H1 (cell line): ENCODE data around the gene EFCAB10. TPM values are rescaled to one million over a fixed set of nuclear protein-coding genes. Genes with fewer than 3 reads are reported as not detected.

Experiments used
- CTCF ChIA-PET: fragments of 300-600 bp; sonication (Branson Sonifier 250); formaldehyde crosslinking; loops from one replicate; lab custom pipeline; 2021; ENCODE audit not compliant: partially characterized antibody; lab: Charles Lee
- POLR2A ChIA-PET: fragments of 300-600 bp; sonication (Branson Sonifier 250); formaldehyde crosslinking; loops from one replicate; lab custom pipeline; 2021; ENCODE audit warnings: inconsistent platforms; ENCODE audit not compliant: partially characterized antibody; lab: Charles Lee
- DNase-seq, 2 experiments: peaks; one replicate each; pipeline versions ENCODE4 v3.0.0 to v3.0.0-alpha.2; 2010 to 2022; ENCODE audit warnings: low spot score in 2 of 2, low read depth in 1 of 2, mixed read lengths in 1 of 2
- FAIRE-seq: peaks from 2 replicates; lab custom pipeline; 2011; peaks lifted over from hg19 to GRCh38; lab: Jason Lieb, UNC
- H2AFZ ChIP-seq: 2 replicates; pipeline ENCODE4 v1.8.1; 2012; ENCODE audit warnings: low read length, inconsistent platforms
- H2AK5ac ChIP-seq: 2 replicates; pipeline ENCODE4 v1.6.1; 2013; ENCODE audit warnings: low read depth, low read length
- H2BK120ac ChIP-seq: replicated peaks from 2 replicates; pipeline ENCODE3; 2013; ENCODE audit warnings: low read depth, low read length, inconsistent platforms
- H2BK12ac ChIP-seq: 2 replicates; pipeline ENCODE4 v1.6.1; 2013; ENCODE audit warnings: low read depth, low read length
- H2BK15ac ChIP-seq: 2 replicates; pipeline ENCODE4 v1.6.1; 2013; ENCODE audit warnings: low read length
- H2BK20ac ChIP-seq: 2 replicates; pipeline ENCODE4 v1.6.1; 2013; ENCODE audit warnings: low read length
- H2BK5ac ChIP-seq: 2 replicates; pipeline ENCODE4 v1.6.1; 2013; ENCODE audit warnings: low read depth, low read length
- H3K14ac ChIP-seq: 2 replicates; pipeline ENCODE4 v1.6.1; 2013; ENCODE audit warnings: inconsistent platforms; ENCODE audit not compliant: insufficient read length
- H3K18ac ChIP-seq: 2 replicates; pipeline ENCODE4 v1.6.1; 2013; ENCODE audit warnings: low read length; ENCODE audit errors: extremely low read depth
- H3K23ac ChIP-seq: 2 replicates; pipeline ENCODE4 v1.6.1; 2013; ENCODE audit warnings: inconsistent platforms; ENCODE audit not compliant: insufficient read length
- H3K23me2 ChIP-seq: 2 replicates; pipeline ENCODE4 v1.6.1; 2013; ENCODE audit warnings: low read depth, low read length
- H3K27ac ChIP-seq: 2 replicates; pipeline ENCODE4 v1.6.1; 2011; ENCODE audit warnings: low read depth, low read length, inconsistent platforms
- H3K27me3 ChIP-seq, 4 experiments: replicated peaks in 1 of 4; 1 replicate in 1 of 4; 2 replicates in 3 of 4; pipeline versions ENCODE4 v1.6.1 to v1.8.1; 2011 to 2013; ENCODE audit warnings: low read length in 3 of 4, mild to moderate bottlenecking in 3 of 4, inconsistent platforms in 2 of 4, mixed read lengths in 2 of 4, moderate library complexity in 1 of 4; ENCODE audit not compliant: control insufficient read depth in 3 of 4, insufficient read depth in 3 of 4; ENCODE audit errors: extremely low read depth in 1 of 4
- H3K36me3 ChIP-seq, 4 experiments: 2 replicates each; pipeline versions ENCODE4 v1.6.1 to v1.8.1; 2011 to 2013; ENCODE audit warnings: mild to moderate bottlenecking in 4 of 4, low read length in 3 of 4, moderate library complexity in 2 of 4, control low read depth in 1 of 4, inconsistent platforms in 1 of 4; ENCODE audit not compliant: insufficient read depth in 4 of 4, control insufficient read depth in 2 of 4
- H3K4ac ChIP-seq: replicated peaks from 2 replicates; pipeline ENCODE3; 2013; ENCODE audit warnings: low read length, low read depth, mixed read lengths, inconsistent platforms; ENCODE audit not compliant: insufficient read length
- H3K4me1 ChIP-seq, 4 experiments: replicated peaks in 1 of 4; 1 replicate in 1 of 4; 2 replicates in 3 of 4; pipeline versions ENCODE4 v1.6.1 to v1.8.1; 2011 to 2013; ENCODE audit warnings: low read length in 3 of 4, inconsistent platforms in 2 of 4, mixed read lengths in 1 of 4; ENCODE audit not compliant: insufficient read depth in 4 of 4, control insufficient read depth in 3 of 4
- H3K4me2 ChIP-seq, 2 experiments: 2 replicates each; pipeline versions ENCODE4 v1.6.1 to v1.8.1; 2011 to 2013; ENCODE audit warnings: low read depth in 2 of 2, low read length in 2 of 2, control low read depth in 1 of 2, inconsistent platforms in 1 of 2, mild to moderate bottlenecking in 1 of 2; ENCODE audit not compliant: insufficient read depth in 1 of 2
- H3K4me3 ChIP-seq, 4 experiments: fragments of 200-600, 300-600 bp in 1 of 4; sonication (generic), shearing (Covaris generic), sonication (Bioruptor Twin) in 1 of 4; 2 replicates each; pipeline versions ENCODE4 v1.5.1 to v1.8.1; 2011 to 2016; ENCODE audit warnings: low read length in 4 of 4, low read depth in 3 of 4, control low read depth in 2 of 4, inconsistent platforms in 2 of 4, mild to moderate bottlenecking in 2 of 4, mixed read lengths in 1 of 4, moderate library complexity in 1 of 4; ENCODE audit not compliant: insufficient read depth in 2 of 4; ENCODE audit errors: extremely low read depth in 1 of 4
- H3K56ac ChIP-seq: replicated peaks from 2 replicates; pipeline ENCODE3; 2013; ENCODE audit warnings: low read depth, mild to moderate bottlenecking, mixed read lengths, low read length, inconsistent platforms; ENCODE audit not compliant: insufficient read length
- H3K79me1 ChIP-seq: 2 replicates; pipeline ENCODE4 v1.6.1; 2013; ENCODE audit warnings: low read depth, low read length, control low read depth
- H3K79me2 ChIP-seq, 2 experiments: 2 replicates each; pipeline versions ENCODE4 v1.6.1 to v1.8.1; 2012 to 2013; ENCODE audit warnings: low read length in 2 of 2, mild to moderate bottlenecking in 2 of 2, inconsistent platforms in 1 of 2; ENCODE audit not compliant: insufficient read depth in 2 of 2, control insufficient read depth in 1 of 2
- H3K9ac ChIP-seq, 4 experiments: replicated peaks in 1 of 4; 1 replicate in 1 of 4; 2 replicates in 3 of 4; pipeline versions ENCODE4 v1.6.1 to v1.8.1; 2011 to 2013; ENCODE audit warnings: low read depth in 3 of 4, low read length in 3 of 4, control low read depth in 2 of 4, mild to moderate bottlenecking in 2 of 4, moderate library complexity in 2 of 4, inconsistent platforms in 1 of 4; ENCODE audit errors: extremely low read depth in 1 of 4
- H3K9me3 ChIP-seq, 2 experiments: 2 replicates each; pipeline versions ENCODE4 v1.6.1 to v1.8.1; 2012 to 2013; ENCODE audit warnings: mild to moderate bottlenecking in 2 of 2, moderate library complexity in 2 of 2, control low read depth in 1 of 2, inconsistent platforms in 1 of 2, low read depth in 1 of 2, low read length in 1 of 2, mixed read lengths in 1 of 2; ENCODE audit not compliant: insufficient read depth in 2 of 2
- H4K20me1 ChIP-seq, 2 experiments: replicated peaks in 1 of 2; 2 replicates each; pipeline versions ENCODE3 to v1.8.1; 2011 to 2013; ENCODE audit warnings: inconsistent platforms in 2 of 2, low read length in 2 of 2, mild to moderate bottlenecking in 1 of 2; ENCODE audit not compliant: insufficient read depth in 2 of 2, control insufficient read depth in 1 of 2
- H4K5ac ChIP-seq: 2 replicates; pipeline ENCODE4 v1.6.1; 2013; ENCODE audit warnings: low read length, low read depth, mixed read lengths, inconsistent platforms; ENCODE audit not compliant: insufficient read length
- H4K8ac ChIP-seq: 2 replicates; pipeline ENCODE4 v1.8.0; 2013; ENCODE audit warnings: mild to moderate bottlenecking, moderate library complexity, low read length, inconsistent platforms; ENCODE audit not compliant: insufficient read depth; ENCODE audit errors: extremely low read depth
- H4K91ac ChIP-seq: replicated peaks from 2 replicates; pipeline ENCODE3; 2013; ENCODE audit warnings: low read length, mixed read lengths, inconsistent platforms; ENCODE audit not compliant: insufficient read length
- CEBPB ChIP-seq: IDR thresholded peaks from 2 replicates; pipeline ENCODE4 v1.6.1; 2012; ENCODE audit warnings: low read depth, low read length
- CHD2 ChIP-seq: IDR thresholded peaks from 2 replicates; pipeline ENCODE4 v1.6.1; 2012; ENCODE audit warnings: low read length, improper control_type of control experiment
- CTBP2 ChIP-seq: IDR thresholded peaks from 2 replicates; pipeline ENCODE4 v1.7.0; 2011; ENCODE audit warnings: borderline replicate concordance, mild to moderate bottlenecking, moderate library complexity, mixed read lengths, low read length; ENCODE audit not compliant: insufficient read depth, insufficient read length
- KDM4A ChIP-seq: IDR thresholded peaks from one replicate; pipeline ENCODE4 v1.7.1; 2012; ENCODE audit warnings: low read depth, mild to moderate bottlenecking, moderate library complexity, low read length, inconsistent platforms; ENCODE audit not compliant: severe bottlenecking
- RFX5 ChIP-seq: IDR thresholded peaks from 2 replicates; pipeline ENCODE4 v1.6.1; 2011; ENCODE audit warnings: low read depth, low read length, improper control_type of control experiment, borderline replicate concordance
- RXRA ChIP-seq: IDR thresholded peaks from 2 replicates; pipeline ENCODE4 v1.6.1; 2011; ENCODE audit warnings: low read depth, mild to moderate bottlenecking, low read length, moderate library complexity; ENCODE audit not compliant: insufficient read depth
- TBP ChIP-seq: IDR thresholded peaks from 2 replicates; pipeline ENCODE4 v1.6.1; 2011; ENCODE audit warnings: low read depth, low read length, improper control_type of control experiment
- YY1 ChIP-seq: IDR thresholded peaks from 2 replicates; pipeline ENCODE4 v1.6.1; 2011; ENCODE audit warnings: low read depth, mild to moderate bottlenecking, low read length
- WGBS, 2 experiments: shearing (Covaris generic) in 1 of 2; methylation state at CpG; one replicate each; pipeline versions ENCODE4 v1.1.6 to v1.1.7; 2013 to 2015; ENCODE audit warnings: low lambda C conversion rate in 2 of 2, mixed read lengths in 2 of 2, inconsistent platforms in 1 of 2, low coverage in 1 of 2, missing lambda C conversion rate in 1 of 2; ENCODE audit not compliant: insufficient replicate concordance in 2 of 2, insufficient coverage in 1 of 2, insufficient read length in 1 of 2; ENCODE audit errors: extremely low coverage in 1 of 2, missing lambda C conversion rate in 1 of 2; 5-methylcytosine and 5-hydroxymethylcytosine counted together
- polyA plus RNA-seq, 7 experiments: library from polyadenylated mRNA; depleted of rRNA in 3 of 7; stranded (reverse) in 5 of 7; unstranded in 2 of 7; fragments of >200 nt in 5 of 7; fragments of 200-250 nt in 2 of 7; gene quantifications; 1 replicate in 5 of 7; 2 replicates in 1 of 7; 4 replicates in 1 of 7; pipeline versions ENCODE4 v1.2.1 to v1.2.3, GENCODE V29; 2011 to 2013; ENCODE audit warnings: missing spikeins in 2 of 7, mixed read lengths in 2 of 7
- total RNA-seq: library from RNA; stranded (reverse); fragmentation: NEBNext Ultra II Directional; extraction: Animal tissue kit (Norgen Biotek cat#: 25700); gene quantifications from 2 replicates; pipeline ENCODE4 v1.2.1, GENCODE V29; 2021

EFCAB10 gene
- total and polyA plus RNA-seq, 2 of the 8 experiments (the other 6 are each of a cell fraction or from before 2014, with no cell fraction given) = 0.80 to 3.1 TPM

- CTCF ChIA-PET = interaction anchor here (1.0 kb wide), 1 partner anchor 423 kb away, joined by 3 read pairs; no protein-coding TSS in a partner anchor
- 93% methylated on average over 1 of the region's 1 CpG; no CpG with 5 or more reads in 1 of the 2 experiments for WGBS, 2 experiments
- no peaks in the 10 kb centered on the region for H3K4me1 ChIP-seq
- H3K9me3 ChIP-seq = no peaks in the 10 kb centered on the region
- H3K4me2 ChIP-seq = no peak overlapping the region
- no peak overlapping the region for H4K5ac ChIP-seq
- no peak overlapping the region for H2BK120ac ChIP-seq
- FAIRE-seq = no peak
- no peak overlapping the region for H3K9ac ChIP-seq
- H3K27me3 ChIP-seq = no peaks in the 10 kb centered on the region
- H3K18ac ChIP-seq = no peak overlapping the region
- H3K36me3 ChIP-seq = peaks cover 3 to 33% (median 16%) of the 10 kb centered on the region in 4 experiments; a peak in 7 of 8 replicates
- H4K20me1 ChIP-seq = no peaks in the 10 kb centered on the region
- H3K79me1 ChIP-seq = no peaks in the 10 kb centered on the region
- H3K79me2 ChIP-seq = no peaks in the 10 kb centered on the region
- TF ChIP-seq TBP (no peak), CHD2 (no peak), YY1 (no peak), CTBP2 (no peak), KDM4A (no peak), RXRA (no peak), CEBPB (no peak), RFX5 (no peak)
- DNase-seq = no peak
- no peak overlapping the region for H2BK5ac ChIP-seq
- no peak overlapping the region for H2AFZ ChIP-seq
- H3K4ac ChIP-seq = no peak overlapping the region
- H3K56ac ChIP-seq = no peak overlapping the region
- no peak overlapping the region for H2BK15ac ChIP-seq
- no peak overlapping the region for H2BK12ac ChIP-seq
- no peak overlapping the region for H4K91ac ChIP-seq
- H2AK5ac ChIP-seq = no peak overlapping the region
- POLR2A ChIA-PET = no interaction called here
- H2BK20ac ChIP-seq = no peak overlapping the region
- H4K8ac ChIP-seq = no peak overlapping the region
- no peak overlapping the region for H3K4me3 ChIP-seq
- no peak overlapping the region for H3K14ac ChIP-seq
- H3K23me2 ChIP-seq = no peaks in the 10 kb centered on the region
- H3K23ac ChIP-seq = no peak overlapping the region
- no peak overlapping the region for H3K27ac ChIP-seq
Observed at GRCh38 chr7:105559926-105560325, 21.4 kb downstream of the EFCAB10 start.
